K562 (cell line): ENCODE results near the gene PARD3B. TPM values are rescaled to one million over a fixed set of nuclear protein-coding genes. Genes with fewer than 3 reads are reported as not detected.

ENCODE experiments used
- ATAC-seq: fragments of 200-7000 bp; cut with Tn5 transposase; 3 replicates; pipeline ENCODE4 v1.9.1; 2020; ENCODE audit warnings: moderate library complexity
- BruUV-seq: library from RNA; stranded (reverse); fragments of 400-500 nt; replicated peaks from 2 replicates; lab custom pipeline; 2021; lab: Mats Ljungman, UMichigan
- CTCF ChIA-PET: fragments of 300-600 bp; formaldehyde crosslinking; extraction: SDS; loops from one replicate; lab custom pipeline; 2021; ENCODE audit warnings: low intra/inter-chr PET ratio; lab: Yijun Ruan, JAX
- POLR2A ChIA-PET: fragments of 300-600, 350-650 bp; sonication (Branson Sonifier 250); formaldehyde crosslinking; extraction: SDS; loops from one replicate; lab custom pipeline; 2021; ENCODE audit warnings: antibody characterized with exemption, inconsistent platforms; lab: Yijun Ruan, JAX
- DNase-seq, 4 experiments: peaks; one replicate each; pipeline versions ENCODE4 v3.0.0 to v3.0.0-alpha.2; 2011 to 2018; ENCODE audit warnings: low spot score in 3 of 4, mixed read lengths in 3 of 4; ENCODE audit errors: extremely low read depth in 1 of 4
- FAIRE-seq: peaks from 2 replicates; lab custom pipeline; 2011; peaks lifted over from hg19 to GRCh38; lab: Jason Lieb, UNC
- H2AFZ ChIP-seq: 2 replicates; pipeline ENCODE4 v1.6.0; 2011; ENCODE audit warnings: low read depth, low read length, control low read depth, inconsistent platforms
- H3K27ac ChIP-seq: fragments of 200-600 bp; 3 replicates; pipeline ENCODE4 v1.8.0; 2011; ENCODE audit warnings: low read depth, mild to moderate bottlenecking, control low read depth, inconsistent platforms, low read length, moderate library complexity, mixed read lengths; ENCODE audit errors: extremely low read depth
- H3K27me3 ChIP-seq, 2 experiments: fragments of 300-600 bp in 1 of 2; 2 replicates in 1 of 2; 3 replicates in 1 of 2; pipeline versions ENCODE4 v1.6.0 to v1.8.0; 2011; ENCODE audit warnings: inconsistent platforms in 2 of 2, low read length in 2 of 2, mild to moderate bottlenecking in 1 of 2, mixed read lengths in 1 of 2, moderate library complexity in 1 of 2; ENCODE audit not compliant: control insufficient read depth in 2 of 2, insufficient read depth in 2 of 2
- H3K36me3 ChIP-seq: fragments of 300-600 bp; 3 replicates; pipeline ENCODE4 v1.8.0; 2011; ENCODE audit warnings: mild to moderate bottlenecking, low read length, inconsistent platforms; ENCODE audit not compliant: control insufficient read depth, insufficient read depth
- H3K4me1 ChIP-seq, 2 experiments: fragments of 200-600 bp in 1 of 2; replicated peaks in 1 of 2; 2 replicates in 1 of 2; 3 replicates in 1 of 2; pipeline versions ENCODE4 v1.5.1 to v1.8.0; 2011; ENCODE audit warnings: inconsistent platforms in 2 of 2, low read length in 2 of 2, mild to moderate bottlenecking in 1 of 2, mixed read lengths in 1 of 2, moderate library complexity in 1 of 2; ENCODE audit not compliant: control insufficient read depth in 2 of 2, insufficient read depth in 2 of 2
- H3K4me2 ChIP-seq: 2 replicates; pipeline ENCODE4 v1.6.1; 2011; ENCODE audit warnings: low read length, control low read depth, inconsistent platforms, mixed read lengths; ENCODE audit not compliant: insufficient read depth
- H3K4me3 ChIP-seq: fragments of 200-600 bp; sonication (generic), shearing (Covaris generic); 2 replicates; pipeline ENCODE4 v1.5.1; 2016; ENCODE audit warnings: control low read depth, inconsistent platforms
- H3K79me2 ChIP-seq: fragments of 200-600 bp; 3 replicates; pipeline ENCODE4 v1.8.0; 2011; ENCODE audit warnings: low read length, inconsistent platforms; ENCODE audit not compliant: control insufficient read depth, insufficient read depth
- H3K9ac ChIP-seq, 2 experiments: 2 replicates each; pipeline versions ENCODE4 v1.6.0 to v1.6.1; 2011; ENCODE audit warnings: low read depth in 2 of 2, low read length in 2 of 2, control low read depth in 1 of 2, inconsistent platforms in 1 of 2, mild to moderate bottlenecking in 1 of 2, mixed read lengths in 1 of 2; ENCODE audit not compliant: insufficient read depth in 1 of 2
- H3K9me1 ChIP-seq: one replicate; pipeline ENCODE4 v1.6.0; 2011; ENCODE audit warnings: inconsistent platforms, mild to moderate bottlenecking, low read length, moderate library complexity; ENCODE audit not compliant: control insufficient read depth, insufficient read depth
- H3K9me3 ChIP-seq: replicated peaks from 2 replicates; pipeline ENCODE4 v1.5.1; 2011; ENCODE audit warnings: low read depth, low read length, inconsistent platforms; ENCODE audit not compliant: control insufficient read depth, insufficient read depth
- H4K20me1 ChIP-seq: replicated peaks from 2 replicates; pipeline ENCODE4 v1.6.1; 2011; ENCODE audit warnings: low read length, inconsistent platforms, mixed read lengths; ENCODE audit not compliant: control insufficient read depth, insufficient read depth
- DDX20 ChIP-seq: fragments of 450-650 bp; IDR thresholded peaks from 2 replicates; pipeline ENCODE4 v1.6.1; 2016; ENCODE audit warnings: missing genetic modification characterization, low read depth, mild to moderate bottlenecking, missing compliant biosample characterization, moderate library complexity
- EZH2 ChIP-seq: IDR thresholded peaks from 2 replicates; pipeline ENCODE4 v1.6.1; 2012; ENCODE audit warnings: low read depth, mild to moderate bottlenecking, inconsistent platforms, low read length, borderline replicate concordance
- FOXP1 ChIP-seq: sonication (generic); formaldehyde crosslinking; IDR thresholded peaks from 2 replicates; pipeline ENCODE4 v1.8.0; 2022; ENCODE audit warnings: mild to moderate bottlenecking, missing genetic modification reagents
- HNRNPK ChIP-seq: fragments of 200-400 bp; formaldehyde crosslinking; IDR thresholded peaks from one replicate; pipeline ENCODE4 v1.6.1; 2018; ENCODE audit warnings: mild to moderate bottlenecking, low read depth, low read length; ENCODE audit not compliant: poor library complexity, severe bottlenecking
- NR3C1 ChIP-seq: sonication (generic); formaldehyde crosslinking; IDR thresholded peaks from 2 replicates; pipeline ENCODE4 v1.8.1; 2022; ENCODE audit warnings: missing genetic modification reagents
- NRF1 ChIP-seq, 2 experiments: fragments of 450-650 bp; IDR thresholded peaks in 1 of 2; conservative IDR thresholded peaks in 1 of 2; 2 replicates each; pipeline ENCODE4 v1.6.1; 2014; ENCODE audit warnings: mild to moderate bottlenecking in 2 of 2
- RBM34 ChIP-seq: fragments of 200-400 bp; formaldehyde crosslinking; IDR thresholded peaks from 2 replicates; pipeline ENCODE4 v1.6.1; 2018; ENCODE audit warnings: low read length, borderline replicate concordance; ENCODE audit not compliant: insufficient read depth
- ZBTB17 ChIP-seq: fragments of 450-650 bp; formaldehyde crosslinking; IDR thresholded peaks from 2 replicates; pipeline ENCODE4 v1.4.0; 2020; ENCODE audit warnings: mild to moderate bottlenecking
- ZNF316 ChIP-seq: fragments of 450-650 bp; IDR thresholded peaks from 2 replicates; pipeline ENCODE4 v1.6.1; 2016
- ZZZ3 ChIP-seq: fragments of 450-650 bp; IDR thresholded peaks from 2 replicates; pipeline ENCODE4 v1.6.1; 2016; ENCODE audit warnings: antibody characterized with exemption, mild to moderate bottlenecking, moderate library complexity
- WGBS: fragments of 100-300 bp; shearing (Covaris generic); methylation state at CpG from one replicate; pipeline ENCODE4 v1.1.6; 2016; ENCODE audit warnings: low coverage, mixed read lengths; ENCODE audit not compliant: insufficient coverage; ENCODE audit errors: missing lambda C conversion rate; 5-methylcytosine and 5-hydroxymethylcytosine counted together
- in situ Hi-C: fragments of 300-500 bp; cut with MboI; formaldehyde crosslinking; loops from 4 replicates; pipeline ENCODE4 v1.15.0; 2018; ENCODE audit warnings: inconsistent platforms, mixed read lengths
- intact Hi-C: fragments of 100-400 bp; cut with micrococcal nuclease; formaldehyde crosslinking; loops from 2 replicates; pipeline ENCODE4 v1.14.2; 2022
- polyA plus RNA-seq, 8 experiments: library from polyadenylated mRNA; depleted of rRNA in 4 of 8; stranded (reverse) in 5 of 8; unstranded in 3 of 8; fragments of >200 nt; fragmentation: Nextera tagmentation in 2 of 8; fragmentation: Illumina TruSeq in 1 of 8; extraction: Ambion mirVana in 2 of 8; extraction: Trizol in 1 of 8; gene quantifications; 2 replicates each; pipeline versions ENCODE4 v1.2.1 to v1.2.3, GENCODE V29; 2011 to 2014; ENCODE audit warnings: inconsistent platforms in 1 of 8, missing spikeins in 1 of 8
- total RNA-seq, 7 experiments: library from RNA; depleted of rRNA in 6 of 7; stranded (reverse); fragments of >200 nt in 6 of 7; fragmentation: Illumina TruSeq in 2 of 7; extraction: Trizol in 2 of 7; gene quantifications; 2 replicates each; pipeline versions ENCODE4 v1.2.1 to v1.2.3, GENCODE V29; 2011 to 2021; ENCODE audit warnings: low replicate concordance in 1 of 7
- TF ChIP-seq, protein P1 (sequence below), 3 experiments: fragments of 200-800 bp in 1 of 3; sonication (Bioruptor generic) in 1 of 3; sonication (generic) in 1 of 3; formaldehyde crosslinking in 1 of 3; IDR thresholded peaks; 2 replicates each; pipeline versions ENCODE4 v1.6.1 to v1.8.0; 2016 to 2022; ENCODE audit warnings: mild to moderate bottlenecking in 2 of 3, missing compliant biosample characterization in 2 of 3, missing genetic modification characterization in 2 of 3, missing genetic modification reagents in 1 of 3

Gene PARD3B
- total and polyA plus RNA-seq, 9 of the 15 experiments (the other 6 are each of a cell fraction or from before 2014, with no cell fraction given), result 0.15 to 3.0 (median 1.1) TPM

DNA sequence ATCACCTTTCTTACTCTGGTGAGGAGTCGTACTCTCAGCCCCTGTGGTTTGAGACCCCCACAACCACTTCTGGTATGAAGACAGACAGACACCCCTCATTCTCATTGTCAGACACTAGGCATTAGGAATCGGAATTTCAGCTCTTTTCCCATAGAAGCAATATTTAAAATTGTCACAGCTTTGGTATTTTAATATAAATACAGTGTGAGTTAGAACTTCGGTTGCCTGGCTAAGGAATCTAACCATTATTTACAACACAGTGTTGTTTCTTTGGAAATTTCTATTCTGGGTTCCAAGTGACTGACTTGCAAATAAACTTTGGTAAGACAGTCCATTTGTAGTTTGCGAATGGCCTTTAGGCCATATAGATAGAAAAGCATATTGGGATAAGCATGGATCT lies 318.1 kb downstream of the PARD3B start:
- TF ChIP-seq HNRNPK (no peak), DDX20 (tag) (no peak), FOXP1 (CRISPR knock-in tag) (no peak), EZH2 (no peak), NRF1 (conservative IDR thresholded peaks at IDR 0.05 in 1 of 2, IDR thresholded peaks at IDR 0.05 in 1 of 2) (no peak), ZNF316 (no peak), RBM34 (no peak), ZBTB17 (CRISPR knock-in tag) (no peak), NR3C1 (CRISPR knock-in tag) (no peak), ZZZ3 (no peak)
- TF ChIP-seq, protein P1, sequence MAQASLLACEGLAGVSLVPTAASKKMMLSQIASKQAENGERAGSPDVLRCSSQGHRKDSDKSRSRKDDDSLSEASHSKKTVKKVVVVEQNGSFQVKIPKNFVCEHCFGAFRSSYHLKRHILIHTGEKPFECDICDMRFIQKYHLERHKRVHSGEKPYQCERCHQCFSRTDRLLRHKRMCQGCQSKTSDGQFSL (CRISPR knock-in tag; IDR thresholded peaks at IDR 0.05), result no peak
- TF ChIP-seq, protein P1 (tag; IDR thresholded peaks at IDR 0.05), result no peak
- Histone ChIP-seq H2AFZ (no peak overlapping the region), H4K20me1 (no peaks in the 10 kb centered on the region), H3K9me3 (no peaks in the 10 kb centered on the region), H3K27ac (no peak overlapping the region), H3K4me2 (no peak overlapping the region), H3K9ac (no peak overlapping the region), H3K4me1 (no peaks in the 10 kb centered on the region), H3K4me3 (no peak overlapping the region), H3K79me2 (no peaks in the 10 kb centered on the region), H3K27me3 (no peaks in the 10 kb centered on the region), H3K36me3 (no peaks in the 10 kb centered on the region), H3K9me1 (no peaks in the 10 kb centered on the region)
- ATAC-seq (no peak), FAIRE-seq (no peak), DNase-seq (no peak)
- CTCF ChIA-PET, result no interaction called here
- WGBS, result 24% methylated on average over 4 of the region's 4 CpGs
- in situ Hi-C loops, result no loop called here
- intact Hi-C loops, result loop anchor here (10.0 kb wide), 1 partner anchor 599 kb away; no protein-coding TSS in a partner anchor
- BruUV-seq, result no TSS peak
- POLR2A ChIA-PET, result interaction anchor here (0.7 kb wide), 1 partner anchor 696 kb away, joined by 3 read pairs; no protein-coding TSS in a partner anchor
